Right lobe of liver (tissue), 6 donors: ENCODE measurements around the gene HLF. TPM values are rescaled to one million over a fixed set of nuclear protein-coding genes. Genes with fewer than 3 reads are reported as not detected.

Experiments used
- ATAC-seq, 4 donors: fragments of 200-7000 bp; cut with Tn5 transposase; one replicate each; pipeline ENCODE4 v1.9.1; 2020; ENCODE audit warnings: mild to moderate bottlenecking in 4 of 4, moderate library complexity in 4 of 4
- DNase-seq, 3 donors: peaks; one replicate each; pipeline ENCODE4 v3.0.0-alpha.2; 2020
- H3K27ac ChIP-seq, 3 donors: fragments of 200-600 bp; one replicate each; pipeline ENCODE4 v1.8.0; 2022
- H3K27me3 ChIP-seq, 2 donors: fragments of 200-600 bp; one replicate each; pipeline ENCODE4 v1.8.0; 2022
- H3K36me3 ChIP-seq, 4 donors: fragments of 200-600 bp; sonication (generic) in 1 of 4; one replicate each; pipeline versions ENCODE4 v1.5.1 to v1.8.0; 2017 to 2022; ENCODE audit warnings: control low read depth in 1 of 4
- H3K4me1 ChIP-seq, 4 donors: fragments of 200-600 bp; sonication (generic) in 1 of 4; one replicate each; pipeline versions ENCODE4 v1.5.1 to v1.8.0; 2017 to 2022; ENCODE audit warnings: control low read depth in 1 of 4
- H3K4me3 ChIP-seq, 3 donors: fragments of 200-600 bp; one replicate each; pipeline ENCODE4 v1.8.0; 2022
- H3K9me3 ChIP-seq, 4 donors: fragments of 200-600 bp; sonication (generic) in 1 of 4; one replicate each; pipeline versions ENCODE4 v1.5.1 to v1.8.0; 2017 to 2022; ENCODE audit warnings: control low read depth in 1 of 4
- CTCF ChIP-seq, 4 donors: fragments of 200-600 bp in 3 of 4; fragments of 450-650 bp in 1 of 4; IDR thresholded peaks; one replicate each; pipeline versions ENCODE4 v1.5.1 to v1.8.0; 2016 to 2022; ENCODE audit warnings: antibody characterized with exemption in 4 of 4, mild to moderate bottlenecking in 2 of 4
- POLR2A ChIP-seq: fragments of 450-650 bp; IDR thresholded peaks from one replicate; pipeline ENCODE4 v1.6.1; 2017; ENCODE audit warnings: antibody characterized with exemption, mild to moderate bottlenecking
- WGBS: methylation state at CpG from one replicate; pipeline ENCODE4 v1.1.6; 2018; ENCODE audit warnings: low coverage, low lambda C conversion rate; ENCODE audit not compliant: insufficient coverage; ENCODE audit errors: missing lambda C conversion rate; 5-methylcytosine and 5-hydroxymethylcytosine counted together
- intact Hi-C, 2 donors: fragments of 100-400 bp; cut with DNase I; formaldehyde crosslinking; loops; one replicate each; pipeline versions ENCODE4 v1.11.2 to v1.14.1; 2022
- total RNA-seq, 6 experiments: library from RNA; depleted of rRNA in 2 of 6; stranded (reverse); fragments of >200 nt in 2 of 6; fragmentation: NEBNext Ultra II Directional in 3 of 6; extraction: Animal tissue kit (Norgen Biotek cat#: 25700) in 3 of 6; gene quantifications; one replicate each; pipeline versions ENCODE4 v1.1.0 to v1.2.4, GENCODE V29; 2016 to 2023
- donor health status: DM: no; HTN: yes; CAD: no.
- donor health status: DM: no; HTN: no; CAD: no.
- donor health status: DM: no; HTN: no; CAD: no.
- donor health status: DM: no; HTN: yes; CAD: no.
- donor health status: DM: no; HTN: yes; CAD: no.

HLF gene
- total RNA-seq, 6 experiments from 2014 or later: 16.4 to 96.9 (median 42.6) TPM

GRCh38 chr17:55268649-55269480 lies 4.1 kb downstream of the HLF start:
- no peak for DNase-seq
- H3K27ac ChIP-seq: peak overlapping the region; percentile 43 to 88 (median 78)

GRCh38 chr17:55269894-55270293 lies 5.1 kb downstream of the HLF start:
- H3K4me3 ChIP-seq: peak overlapping the region in 2 of 3 donors; percentile 63 to 67
- intact Hi-C loops: no loop called here
- DNase-seq (no peak), ATAC-seq (no peak)
- no peaks in the 10 kb centered on the region for H3K27me3 ChIP-seq
- TF ChIP-seq POLR2A (no peak), CTCF (IDR thresholded peaks at IDR 0.05) (no peak)
- peaks cover 0 to 3% (median 0%) of the 10 kb centered on the region in 4 donors for H3K36me3 ChIP-seq
- peak overlapping the region in 2 of 3 donors; percentile 78 to 88 for H3K27ac ChIP-seq
- H3K4me1 ChIP-seq: peaks cover 0 to 48% (median 6%) of the 10 kb centered on the region in 4 donors
- no peaks in the 10 kb centered on the region for H3K9me3 ChIP-seq

More at GRCh38 chr17:55268649-55269480, 4.1 kb downstream of the HLF start:
- H3K27me3 ChIP-seq: no peaks in the 10 kb centered on the region
- H3K9me3 ChIP-seq: no peaks in the 10 kb centered on the region
- no peaks in the 10 kb centered on the region for H3K36me3 ChIP-seq
- intact Hi-C loops: no loop called here
- H3K4me1 ChIP-seq: peaks cover 0 to 40% (median 4%) of the 10 kb centered on the region in 4 donors
- ATAC-seq: no peak
- TF ChIP-seq CTCF (IDR thresholded peaks at IDR 0.05): no peak
- TF ChIP-seq POLR2A: no peak
- H3K4me3 ChIP-seq: peak overlapping the region; percentile 37 to 67 (median 63)
- 22% methylated on average over 8 of the region's 8 CpGs for WGBS

GRCh38 chr17:55271223-55271571 lies 6.4 kb downstream of the HLF start:
- H3K4me3 ChIP-seq: peak overlapping the region in 2 of 3 donors; percentile 63 to 67
- no peak for TF ChIP-seq CTCF (IDR thresholded peaks at IDR 0.05)
- TF ChIP-seq POLR2A: no peak
- WGBS: 50% methylated on average over 1 of the region's 1 CpG
- H3K27me3 ChIP-seq: no peaks in the 10 kb centered on the region
- H3K36me3 ChIP-seq: peaks cover 0 to 3% (median 1%) of the 10 kb centered on the region in 4 donors
- peak overlapping the region in 1 of 3 donors; percentile 88 for H3K27ac ChIP-seq
- no peak for ATAC-seq
- DNase-seq: no peak
- H3K9me3 ChIP-seq: no peaks in the 10 kb centered on the region
- intact Hi-C loops: no loop called here
- H3K4me1 ChIP-seq: peaks cover 0 to 62% (median 6%) of the 10 kb centered on the region in 4 donors

- Histone ChIP-seq H3K36me3 (peaks cover 0 to 3% (median 1%) of the 10 kb centered on the region in 4 donors), H3K27ac (peak overlapping the region in 2 of 3 donors; percentile 51 to 82), H3K27me3 (no peaks in the 10 kb centered on the region), H3K4me1 (peaks cover 0 to 61% (median 6%) of the 10 kb centered on the region in 4 donors), H3K9me3 (no peaks in the 10 kb centered on the region), H3K4me3 (peak overlapping the region in 2 of 3 donors; percentile 8 to 13)
- intact Hi-C loops: no loop called here
- WGBS: 61% methylated on average over 5 of the region's 8 CpGs
- ATAC-seq (no peak), DNase-seq (no peak)
- TF ChIP-seq CTCF (IDR thresholded peaks at IDR 0.05) (no peak), POLR2A (no peak)
Measured at GRCh38 chr17:55271958-55272710, 7.4 kb downstream of the HLF start.
